Measurements from ENCODE around the gene MMP17. TPM values are rescaled to one million over a fixed set of nuclear protein-coding genes. Genes with fewer than 3 reads are reported as not detected.

Gene MMP17
- total and polyA plus RNA-seq, 10 of the 15 experiments (the other 5 are each of a cell fraction or from before 2014, with no cell fraction given): 0.11 to 0.28 (median 0.23) TPM; not detected in 7

GRCh38 chr12:131786331-131786730 lies 41.9 kb upstream of the MMP17 start (continued):
- TF ChIP-seq USF2 (IDR thresholded peaks at IDR 0.05; ENCODE audit: borderline replicate concordance, low read depth, low read length): no peak

GRCh38 chr12:131787143-131787660 lies 41.0 kb upstream of the MMP17 start:
- no peak overlapping the region for H2AFZ ChIP-seq (ENCODE audit: control insufficient read depth, low read depth, low read length)
- H3K27me3 ChIP-seq (replicated peaks in 1 of 2; ENCODE audit: control insufficient read depth in 2 of 2, insufficient read depth in 2 of 2, low read length in 1 of 2): no peaks in the 10 kb centered on the region
- POLR2A ChIA-PET: no interaction called here
- no peak for DNase-seq (ENCODE audit: low read depth, low spot score)
- H3K4me1 ChIP-seq (ENCODE audit: control insufficient read depth, insufficient read depth, low read length): peaks cover 3% of the 10 kb centered on the region; the same call in 1 of the 2 replicates
- RAD21 ChIA-PET (ENCODE audit: unreplicated experiment): no interaction called here
- BruUV-seq (replicated peaks): no TSS peak
- H3K79me2 ChIP-seq (ENCODE audit: control insufficient read depth, insufficient read depth, low read length): no peaks in the 10 kb centered on the region
- no peak for ATAC-seq
- FAIRE-seq: no peak
- 97% methylated on average over 16 of the region's 17 CpGs for WGBS (ENCODE audit: insufficient coverage, insufficient replicate concordance, low lambda C conversion rate, missing lambda C conversion rate)
- in situ Hi-C loops (cut with MboI) (no loop called here), intact Hi-C loops (cut with micrococcal nuclease; ENCODE audit: unreplicated experiment) (no loop called here)
- SMC1A ChIA-PET (ENCODE audit: uncharacterized antibody, unreplicated experiment): no interaction called here
- H4K20me1 ChIP-seq (ENCODE audit: control insufficient read depth, insufficient read depth): no peaks in the 10 kb centered on the region
- H3K9ac ChIP-seq (ENCODE audit: control insufficient read depth, insufficient read depth, low read length): no peak overlapping the region
- peaks cover 11 to 16% of the 10 kb centered on the region in 2 experiments for H3K36me3 ChIP-seq (ENCODE audit: control insufficient read depth in 2 of 2, insufficient read depth in 2 of 2, low read length in 1 of 2)
- no peak overlapping the region for H3K27ac ChIP-seq (ENCODE audit: control insufficient read depth, insufficient read depth)
- no peak overlapping the region for H3K4me3 ChIP-seq
- CTCF ChIA-PET: no interaction called here
- H3K4me2 ChIP-seq (ENCODE audit: control insufficient read depth, insufficient read depth): no peak overlapping the region
- H3K9me3 ChIP-seq (replicated peaks; ENCODE audit: control insufficient read depth, insufficient read depth, low read length): no peaks in the 10 kb centered on the region
- TF ChIP-seq TAF1 (IDR thresholded peaks at IDR 0.05; ENCODE audit: borderline replicate concordance, low read depth, low read length) (no peak), HDAC6 (IDR thresholded peaks at IDR 0.05; ENCODE audit: unreplicated experiment) (no peak), IRF5 (IDR thresholded peaks at IDR 0.05; ENCODE audit: borderline replicate concordance) (no peak), NR2C2 (IDR thresholded peaks at IDR 0.05; ENCODE audit: borderline replicate concordance, control insufficient read depth, insufficient read length, low read depth) (no peak), ZSCAN29 (IDR thresholded peaks at IDR 0.05) (no peak), ZBTB4 (CRISPR knock-in tag; IDR thresholded peaks at IDR 0.05) (no peak), BCL11A (IDR thresholded peaks at IDR 0.05; ENCODE audit: low read depth, low read length) (no peak), ATF7 (IDR thresholded peaks at IDR 0.05; ENCODE audit: low read depth) (no peak), MYB (IDR thresholded peaks at IDR 0.05; ENCODE audit: borderline replicate concordance, low read depth, low read length) (no peak), EGR1 (IDR thresholded peaks at IDR 0.05; ENCODE audit: borderline replicate concordance in 1 of 2, low read depth in 2 of 2, low read length in 2 of 2) (no peak), STAT1 (conservative IDR thresholded peaks at IDR 0.05) (no peak), MEF2B (IDR thresholded peaks at IDR 0.05; ENCODE audit: partially characterized antibody, poor library complexity, severe bottlenecking) (no peak), MLLT1 (IDR thresholded peaks at IDR 0.05) (no peak)

All from GM12878 (cell line).